H7 (cell line): ENCODE results near the gene MECR. TPM values are rescaled to one million over a fixed set of nuclear protein-coding genes. Genes with fewer than 3 reads are reported as not detected.
"Not testable (repeated sequence)": the region's sequence is repeated elsewhere in the genome, so short reads cannot be mapped to it uniquely, and the experiment has no call there.

Experiments
- DNase-seq: peaks from one replicate; pipeline ENCODE4 v3.0.0; 2012
- H3K27me3 ChIP-seq: 2 replicates; pipeline ENCODE4 v1.6.0; 2011; ENCODE audit warnings: mild to moderate bottlenecking, low read length; ENCODE audit not compliant: control insufficient read depth, insufficient read depth
- H3K36me3 ChIP-seq: replicated peaks from 2 replicates; pipeline ENCODE4 v1.5.1; 2011; ENCODE audit warnings: low read length; ENCODE audit not compliant: control insufficient read depth, insufficient read depth
- H3K4me3 ChIP-seq: 2 replicates; pipeline ENCODE4 v1.5.1; 2011; ENCODE audit warnings: low read depth, mild to moderate bottlenecking, control low read depth, low read length, moderate library complexity; ENCODE audit not compliant: insufficient read depth
- total RNA-seq: library from RNA; depleted of rRNA; stranded (reverse); fragments of >200 nt; shearing (Covaris generic); gene quantifications from 2 replicates; pipeline ENCODE4 v1.2.3, GENCODE V29; 2014

Gene MECR
- total RNA-seq, 1 experiment from 2014 or later, result 62.1 TPM

DNA sequence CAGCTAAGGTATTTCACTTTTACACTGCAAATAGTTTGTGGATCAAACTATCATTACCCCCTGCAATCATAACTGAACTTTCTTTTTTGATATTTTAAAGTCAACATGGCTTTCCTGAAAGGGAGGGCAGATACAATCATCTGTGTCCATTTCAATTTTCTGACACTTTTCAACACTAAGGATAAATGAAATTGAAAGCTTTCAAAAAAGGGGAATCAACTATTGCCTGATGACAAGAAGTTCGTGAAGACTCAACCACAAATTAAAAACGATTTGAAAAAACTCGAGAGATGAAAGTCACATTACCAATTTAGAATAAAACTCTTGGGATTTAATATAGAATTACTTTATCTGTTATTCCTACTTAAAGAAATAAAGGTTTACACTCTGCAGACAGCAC, 60.8 kb downstream of the MECR start:
- Histone ChIP-seq H3K4me3 (no peak overlapping the region), H3K36me3 (peaks cover 3% of the 10 kb centered on the region), H3K27me3 (no peaks in the 10 kb centered on the region)
- no peak for DNase-seq

DNA sequence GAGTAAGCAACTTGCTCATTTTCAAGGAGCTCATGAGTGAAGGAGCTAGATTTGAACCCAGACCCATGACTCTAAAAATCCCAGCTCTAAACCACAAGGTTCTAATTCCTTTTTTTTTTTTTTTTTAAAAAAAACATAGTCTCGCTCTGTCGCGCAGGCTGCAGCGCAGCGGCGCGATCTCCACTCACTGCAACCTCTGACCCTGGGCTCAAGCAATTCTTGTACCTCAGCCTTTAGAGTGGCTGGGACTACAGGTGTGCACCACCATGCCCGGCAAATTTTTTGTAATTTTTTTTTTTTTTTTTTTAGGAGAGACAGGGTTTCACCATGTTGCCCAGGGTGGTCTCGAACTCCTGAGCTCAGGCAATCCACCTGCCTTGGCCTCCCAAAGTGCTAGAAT, 62.8 kb downstream of the MECR start:
- H3K4me3 ChIP-seq, result no peak overlapping the region
- no peaks in the 10 kb centered on the region for H3K27me3 ChIP-seq
- no peak for DNase-seq
- peaks cover 3% of the 10 kb centered on the region for H3K36me3 ChIP-seq

DNA sequence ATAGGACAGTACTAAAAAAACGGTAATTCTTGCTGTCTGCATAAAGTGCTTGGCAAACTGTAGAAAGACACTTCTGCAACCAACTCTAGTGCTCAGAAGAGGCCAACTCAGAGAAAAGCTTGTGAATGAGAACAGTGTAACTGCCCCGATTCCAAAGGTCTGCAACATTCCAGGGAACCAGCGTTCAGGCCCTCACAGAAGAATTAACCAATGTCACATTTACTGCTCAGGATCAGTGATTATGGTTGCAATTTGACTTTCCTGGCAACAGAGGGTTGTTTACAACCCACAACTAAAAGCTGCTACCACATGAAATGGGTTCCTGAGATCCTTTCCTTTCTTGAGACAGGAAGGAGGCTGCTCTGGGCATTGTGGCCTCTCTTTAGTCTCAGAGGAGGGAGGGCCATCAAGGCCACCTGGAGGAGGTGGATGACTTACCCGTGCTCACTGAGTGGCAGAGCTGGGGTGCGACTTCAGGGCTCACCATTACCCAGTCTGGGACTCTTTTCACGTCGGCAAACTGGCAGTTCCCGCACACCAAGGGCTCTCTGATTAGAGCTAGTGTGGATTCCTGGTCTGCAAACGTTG, 64.3 kb downstream of the MECR start:
- H3K4me3 ChIP-seq, result no peak overlapping the region
- peaks cover 3% of the 10 kb centered on the region for H3K36me3 ChIP-seq
- DNase-seq, result no peak
- H3K27me3 ChIP-seq, result no peaks in the 10 kb centered on the region

DNA sequence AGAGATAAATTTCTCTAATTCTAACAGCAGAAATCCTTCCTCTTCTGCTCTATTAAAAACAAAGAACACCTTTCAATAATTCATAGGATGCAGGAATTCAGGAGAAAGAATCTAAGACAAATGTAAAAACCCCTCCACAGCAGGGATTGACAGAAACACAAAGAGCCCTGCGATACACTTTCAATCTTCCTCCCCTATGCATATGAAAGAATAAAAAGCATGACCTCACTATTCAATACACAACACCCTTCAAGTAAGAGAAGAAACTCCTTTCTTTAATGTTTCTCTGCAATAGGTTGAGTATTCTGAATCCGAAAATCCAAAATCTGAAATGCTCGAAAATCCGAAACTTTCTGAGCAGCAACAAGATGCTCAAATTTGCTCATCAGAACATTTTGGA, 66.1 kb downstream of the MECR start:
- Histone ChIP-seq H3K36me3 (peaks cover 10% of the 10 kb centered on the region), H3K27me3 (no peaks in the 10 kb centered on the region), H3K4me3 (no peak overlapping the region)
- no peak for DNase-seq

DNA sequence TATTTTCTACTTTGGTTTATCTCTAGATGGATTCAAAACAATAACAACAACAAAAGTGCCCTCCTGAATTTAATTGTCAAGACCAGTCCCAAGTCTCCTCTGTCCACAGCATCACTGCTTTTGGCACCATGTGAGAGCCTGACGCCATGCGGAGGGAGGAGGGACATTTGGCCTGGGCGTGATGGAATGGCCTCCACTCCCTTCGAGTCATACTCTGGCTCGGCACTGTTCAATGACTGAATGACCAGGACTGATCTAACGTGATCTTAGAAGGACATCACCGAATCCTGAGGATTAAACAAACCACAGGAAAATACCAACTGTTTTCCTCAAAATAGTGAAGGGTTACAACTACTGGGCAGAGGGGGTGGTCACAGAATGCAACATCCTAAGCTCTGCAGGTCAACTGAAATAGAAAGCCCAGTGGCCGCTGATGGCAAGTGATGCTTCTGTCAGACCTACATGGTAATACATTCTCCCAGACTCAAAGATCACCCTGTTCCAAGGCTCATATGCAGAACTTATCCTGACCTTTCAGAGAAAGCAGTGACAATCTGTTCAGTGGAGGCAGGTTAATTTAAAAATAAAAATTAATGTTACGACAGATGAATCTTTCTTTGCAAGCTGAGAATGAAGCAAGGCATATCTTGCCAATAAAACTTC, 68.1 kb downstream of the MECR start:
- Histone ChIP-seq H3K4me3 (no peak overlapping the region), H3K27me3 (no peaks in the 10 kb centered on the region), H3K36me3 (peaks cover 19% of the 10 kb centered on the region)
- no peak for DNase-seq

DNA sequence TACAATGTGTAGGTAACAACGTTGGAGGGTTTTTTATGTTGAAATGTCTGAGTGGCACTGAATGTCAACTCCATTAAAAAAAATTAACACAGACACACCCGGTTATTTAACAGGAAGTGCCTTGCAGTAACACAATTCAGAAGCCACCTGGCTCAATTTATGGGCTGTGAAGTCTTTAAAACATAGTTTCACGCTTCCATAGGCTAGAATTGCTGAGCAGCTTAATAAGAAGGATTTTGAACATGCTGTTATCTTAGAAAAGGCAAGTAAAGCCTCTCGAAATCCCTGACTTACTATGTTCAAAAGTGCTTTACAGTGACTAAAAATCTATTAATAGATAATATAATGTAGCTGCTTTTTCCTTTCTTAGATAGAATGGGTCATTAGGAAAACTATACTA, 68.7 kb downstream of the MECR start:
- Histone ChIP-seq H3K36me3 (peaks cover 22% of the 10 kb centered on the region), H3K4me3 (no peak overlapping the region), H3K27me3 (no peaks in the 10 kb centered on the region)
- no peak for DNase-seq

DNA sequence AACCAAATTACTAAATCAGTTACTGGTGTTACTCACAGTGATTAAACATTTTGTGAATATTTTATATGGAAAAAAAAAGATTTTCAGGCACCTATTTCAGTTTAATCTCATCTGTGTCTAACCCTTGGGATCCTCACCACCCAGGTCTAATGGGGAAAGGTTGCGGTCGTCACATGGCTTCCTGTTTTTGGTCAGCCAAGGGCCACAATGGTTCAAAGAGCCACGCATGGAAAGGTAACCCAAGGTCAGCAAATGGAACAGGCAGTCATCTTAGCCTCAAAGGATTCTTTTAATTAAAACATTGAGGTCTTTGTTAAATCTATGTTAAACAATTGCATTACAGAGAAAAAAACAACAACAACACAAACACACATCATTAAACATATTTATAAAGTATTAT, 71.0 kb downstream of the MECR start:
- peaks cover 28% of the 10 kb centered on the region for H3K36me3 ChIP-seq
- no peak overlapping the region for H3K4me3 ChIP-seq
- H3K27me3 ChIP-seq, result no peaks in the 10 kb centered on the region
- DNase-seq, result no peak

DNA sequence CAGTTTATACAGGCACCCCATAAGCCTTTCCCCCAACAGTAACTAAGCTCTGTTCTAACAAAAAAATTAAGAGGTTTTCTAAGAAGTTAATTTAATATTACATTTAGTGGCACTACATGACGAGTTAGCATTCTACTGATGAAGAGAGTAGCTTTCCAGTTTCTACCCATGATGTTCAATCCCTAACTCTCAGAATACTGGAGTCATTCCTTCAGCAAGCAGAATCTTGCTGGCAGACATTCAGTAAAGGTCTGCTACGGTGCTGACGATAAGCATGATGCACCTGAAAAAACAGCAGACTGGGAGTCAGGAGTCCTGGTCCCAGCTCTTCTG, 73.5 kb downstream of the MECR start:
- no peak for DNase-seq
- H3K36me3 ChIP-seq, result peaks cover 42% of the 10 kb centered on the region
- no peak overlapping the region for H3K4me3 ChIP-seq
- H3K27me3 ChIP-seq, result no peaks in the 10 kb centered on the region

DNA sequence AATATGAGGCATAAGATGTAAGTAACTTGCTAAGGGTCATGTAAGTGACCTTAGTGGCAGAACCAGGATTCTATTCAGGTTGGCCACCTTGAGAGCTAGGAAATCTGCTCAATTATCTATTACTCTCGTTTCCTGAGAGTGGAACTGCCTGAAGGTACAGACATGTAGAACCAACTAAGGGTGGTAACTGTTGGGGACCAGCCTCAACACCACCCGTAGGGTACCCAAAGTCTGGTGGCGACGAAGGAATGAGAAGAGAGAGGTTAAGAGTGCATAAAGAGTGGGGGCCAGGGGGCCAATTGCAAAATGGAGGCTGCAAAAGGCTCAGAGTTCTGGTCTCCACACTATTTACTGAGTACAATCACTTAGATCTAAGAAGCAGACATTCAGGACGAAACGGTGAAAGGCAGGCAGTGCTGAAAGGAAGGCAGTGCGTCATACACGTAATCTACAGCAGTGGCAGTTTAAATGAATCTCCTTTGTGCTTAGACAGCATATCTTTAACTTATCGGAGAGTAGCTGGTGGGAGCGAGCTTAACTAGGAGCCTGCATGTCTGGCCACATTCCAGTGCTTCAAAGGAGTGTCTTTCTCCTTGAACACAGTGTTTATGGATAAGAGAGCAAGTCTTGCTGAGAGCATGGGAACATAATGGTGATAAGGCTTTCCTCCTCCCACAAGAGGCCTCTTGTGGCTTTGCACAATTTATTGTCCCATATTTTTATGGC, 74.0 kb downstream of the MECR start:
- H3K36me3 ChIP-seq, result peaks cover 46% of the 10 kb centered on the region
- no peak for DNase-seq

DNA sequence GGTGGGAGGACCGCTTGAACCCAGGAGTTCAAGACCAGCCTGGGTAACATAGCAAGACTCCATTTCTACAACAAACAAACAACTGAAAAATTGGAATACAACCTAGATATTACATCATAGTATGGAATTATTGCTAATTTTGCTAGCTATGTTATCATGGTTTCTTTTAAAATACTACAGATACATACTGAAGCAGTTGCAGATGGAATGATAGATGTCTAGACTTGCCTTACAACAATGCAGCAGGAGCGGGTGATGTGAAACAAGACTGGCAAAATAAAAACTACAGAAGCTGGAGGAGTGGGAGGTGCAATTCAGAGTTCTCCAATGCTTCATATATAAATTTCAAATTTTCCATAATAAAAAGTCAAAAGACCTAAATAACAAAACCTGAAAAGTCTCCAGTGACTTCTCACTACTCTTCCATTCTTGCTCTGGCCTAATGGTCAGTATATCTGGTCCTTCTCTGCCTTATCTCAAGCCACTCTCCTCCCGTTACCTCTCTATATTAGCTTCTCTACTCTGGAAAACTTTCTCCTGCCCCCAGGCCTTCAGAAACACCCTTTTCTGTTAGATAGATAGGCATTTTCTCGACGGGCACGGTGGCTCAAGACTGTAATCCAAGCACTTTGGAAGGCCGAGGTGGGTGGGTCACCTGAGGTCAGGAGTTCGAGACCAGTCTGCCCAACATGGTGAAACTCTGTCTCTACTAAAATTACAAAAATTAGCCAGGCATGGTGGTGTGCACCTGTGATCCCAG, 78.5 kb downstream of the MECR start:
- H3K27me3 ChIP-seq, result no peaks in the 10 kb centered on the region
- H3K4me3 ChIP-seq, result no peak overlapping the region
- DNase-seq, result no peak
- peaks cover 52% of the 10 kb centered on the region for H3K36me3 ChIP-seq

More for the DNA sequence above, 74.0 kb downstream of the MECR start:
- Histone ChIP-seq H3K4me3 (no peak overlapping the region), H3K27me3 (no peaks in the 10 kb centered on the region)

DNA sequence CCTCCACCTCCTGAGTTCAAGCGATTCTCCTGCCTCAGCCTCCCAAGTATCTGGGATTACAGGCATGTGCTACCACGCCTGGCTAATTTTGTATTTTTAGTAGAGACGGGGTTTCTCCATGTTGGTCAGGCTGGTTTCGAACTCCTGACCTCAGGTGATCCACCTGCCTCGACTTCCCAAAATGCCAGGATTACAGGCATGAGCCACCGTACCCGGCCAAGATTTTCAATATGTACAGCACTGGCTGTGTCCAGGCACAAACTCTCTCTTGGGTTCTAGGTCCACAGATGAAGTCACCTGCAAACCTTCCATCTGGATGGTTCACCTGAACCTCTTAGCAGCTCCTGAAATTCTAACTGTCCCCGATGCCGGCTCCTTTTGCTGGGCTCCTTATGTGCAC, 80.4 kb downstream of the MECR start:
- DNase-seq, H3K27me3 ChIP-seq, H3K4me3 ChIP-seq: not testable (repeated sequence)
- H3K36me3 ChIP-seq, result peaks cover 46% of the 10 kb centered on the region

DNA sequence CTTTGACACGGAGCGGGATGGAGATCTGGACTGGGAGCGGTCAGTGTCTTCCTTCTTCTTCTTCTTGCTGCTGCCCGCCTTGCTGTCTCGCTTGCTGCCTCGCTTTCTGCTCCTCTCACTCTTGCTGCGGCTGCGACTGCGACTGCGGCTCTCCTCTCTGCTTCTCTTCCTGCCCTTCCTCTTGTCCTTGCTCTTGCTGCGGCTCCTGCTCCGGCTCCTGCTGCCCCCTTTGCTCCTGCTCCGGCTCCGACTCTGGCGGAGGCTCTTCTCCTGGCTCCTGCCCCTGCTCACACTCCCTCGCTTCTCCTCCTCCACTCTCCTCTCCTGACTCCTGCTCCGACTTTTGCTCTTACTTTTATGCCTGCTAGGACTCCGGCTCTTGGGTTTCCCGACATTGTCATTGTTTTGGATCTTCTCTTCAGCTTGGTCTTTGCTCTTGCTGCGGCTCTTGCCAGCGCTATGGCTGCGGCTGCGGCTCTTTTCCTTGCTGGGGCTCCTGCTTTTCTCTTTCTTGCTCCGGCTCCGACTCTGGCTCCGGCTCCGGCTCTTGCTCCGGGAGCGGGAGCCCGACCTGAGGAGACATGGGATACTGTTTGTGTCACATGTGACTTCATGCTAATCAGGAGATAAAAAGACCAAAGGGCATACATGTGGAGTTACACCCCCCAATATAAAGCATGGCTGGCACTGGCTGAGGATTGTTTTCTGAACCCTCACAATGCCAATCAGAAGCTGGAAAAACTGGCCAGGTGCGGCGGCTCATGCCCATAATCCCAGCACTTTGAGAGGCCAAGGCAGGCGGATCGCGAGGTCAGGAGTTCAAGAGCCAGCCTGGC, 81.9 kb downstream of the MECR start:
- no peak overlapping the region for H3K4me3 ChIP-seq
- no peaks in the 10 kb centered on the region for H3K27me3 ChIP-seq
- peaks cover 39% of the 10 kb centered on the region for H3K36me3 ChIP-seq
- DNase-seq, result no peak

DNA sequence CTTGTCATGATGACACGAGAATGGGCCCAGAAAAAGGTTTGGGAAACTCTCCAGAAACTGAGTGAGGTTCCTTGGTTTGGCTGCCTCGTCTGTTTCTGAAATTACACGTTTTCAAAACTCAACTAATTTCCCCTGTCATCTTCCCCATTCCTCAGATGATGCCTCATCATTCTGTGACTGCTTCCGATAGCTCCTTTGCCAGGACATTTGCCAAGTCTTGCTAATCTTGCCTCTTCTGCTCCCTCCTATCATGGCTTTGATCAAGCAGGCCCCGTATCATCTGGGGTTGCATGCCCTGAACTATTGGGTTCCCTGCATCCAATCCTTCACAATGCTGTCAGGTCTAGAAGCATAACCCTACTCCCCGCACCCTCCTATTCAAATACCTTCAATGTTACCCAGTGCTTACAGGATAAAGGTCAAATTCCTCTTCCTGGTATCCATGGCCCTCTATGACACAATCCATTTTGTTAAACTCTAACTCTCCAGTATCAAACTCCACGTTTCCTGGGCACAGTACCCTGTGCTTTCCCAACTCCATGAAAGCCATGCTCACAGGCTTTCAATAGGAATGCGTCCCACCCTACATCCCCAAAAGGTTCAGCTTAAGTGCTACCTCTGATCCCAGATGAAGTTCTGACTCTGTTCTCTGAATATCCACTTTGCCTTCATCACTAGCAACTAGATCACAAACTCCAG, 84.8 kb downstream of the MECR start:
- no peak for DNase-seq
- H3K4me3 ChIP-seq, result no peak overlapping the region
- H3K27me3 ChIP-seq, result no peaks in the 10 kb centered on the region
- H3K36me3 ChIP-seq, result peaks cover 21% of the 10 kb centered on the region

DNA sequence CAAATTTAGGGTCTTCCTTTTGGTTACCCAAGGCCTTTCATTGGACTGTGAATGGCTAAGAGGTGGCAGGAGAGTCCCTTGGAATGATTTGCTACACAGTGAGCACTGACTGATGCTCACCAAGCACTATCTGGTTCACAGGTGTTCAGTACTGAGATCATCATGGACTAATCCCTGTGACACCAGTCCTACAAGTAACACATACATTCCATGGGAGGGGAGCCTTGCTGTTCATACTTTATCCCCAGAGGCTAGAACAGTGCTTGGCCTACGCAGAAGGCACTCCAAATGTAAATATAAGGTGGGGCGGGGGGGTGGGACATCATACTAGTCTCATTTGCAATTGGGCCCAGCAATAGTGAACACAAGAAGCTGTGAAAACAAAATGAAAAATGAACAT, 86.6 kb downstream of the MECR start:
- no peak overlapping the region for H3K4me3 ChIP-seq
- H3K27me3 ChIP-seq, result no peaks in the 10 kb centered on the region
- peaks cover 13% of the 10 kb centered on the region for H3K36me3 ChIP-seq
- DNase-seq, result no peak
